ENCODE measurements around the gene MTCL1. TPM values are rescaled to one million over a fixed set of nuclear protein-coding genes. Genes with fewer than 3 reads are reported as not detected.

MTCL1 gene
- total RNA-seq, 3 donors from 2014 or later (not counting 1 experiment from before 2014, with no cell fraction given): 0.38 to 1.5 (median 0.43) TPM

- Histone ChIP-seq H3K4me1 (ENCODE audit: control insufficient read depth, insufficient read depth, low read length) (no peaks in the 10 kb centered on the region), H3K27ac (ENCODE audit: low read length) (no peak overlapping the region), H3K4me3 (ENCODE audit: low read length) (no peak overlapping the region), H3K36me3 (ENCODE audit: control insufficient read depth, insufficient read depth, low read length) (no peaks in the 10 kb centered on the region), H3K27me3 (ENCODE audit: control insufficient read depth, insufficient read depth, low read length) (no peaks in the 10 kb centered on the region), H3K9me3 (ENCODE audit: control insufficient read depth, insufficient read depth, low read length) (no peaks in the 10 kb centered on the region)
- Mint-ChIP-seq H3K36me3 (no peaks in the 10 kb centered on the region), H3K4me3 (no peak overlapping the region), H3K27me3 (ENCODE audit: low read depth in 2 of 2) (no peaks in the 10 kb centered on the region), H3K9me3 (no peaks in the 10 kb centered on the region), H3K27ac (no peak overlapping the region), H3K4me1 (no peaks in the 10 kb centered on the region)
- no peak for DNase-seq
- WGBS (ENCODE audit: insufficient coverage): 93% methylated on average over 6 of the region's 6 CpGs
- intact Hi-C loops (cut with micrococcal nuclease): no loop called here
- ATAC-seq: no peak
- no peak for TF ChIP-seq CTCF (IDR thresholded peaks at IDR 0.05)
Measured at GRCh38 chr18:8787794-8788193, 82.4 kb downstream of the MTCL1 start.

- no peak for ATAC-seq
Measured at GRCh38 chr18:8788503-8789429, 83.4 kb downstream of the MTCL1 start.

DNA sequence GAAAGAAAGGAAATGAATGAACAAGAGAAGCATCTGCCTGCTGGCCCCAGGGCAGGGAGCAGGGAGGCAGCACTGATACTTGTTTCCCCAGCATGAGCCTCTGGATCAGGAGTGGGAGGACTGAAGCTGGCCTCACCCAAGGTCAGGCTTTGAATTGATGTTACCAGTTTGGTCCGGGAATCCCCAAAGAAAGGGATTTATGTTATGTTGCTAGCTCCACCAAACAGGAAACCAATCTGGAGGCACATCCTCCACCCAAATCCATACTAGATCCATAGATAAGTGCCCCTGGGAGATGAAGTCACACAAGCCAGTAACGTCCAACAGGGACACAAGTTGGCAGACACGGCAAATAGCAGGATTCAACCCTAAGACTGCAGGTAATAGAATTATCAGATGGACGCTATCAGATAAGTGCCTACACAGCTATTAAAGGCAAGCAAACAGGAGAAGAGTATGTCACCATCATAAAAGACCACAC is 85.9 kb downstream of the MTCL1 start:
- Mint-ChIP-seq H3K9me3 (no peaks in the 10 kb centered on the region), H3K36me3 (no peaks in the 10 kb centered on the region), H3K27ac (no peak overlapping the region), H3K4me1 (no peaks in the 10 kb centered on the region), H3K27me3 (ENCODE audit: low read depth in 2 of 2) (peaks cover 0 to 25% of the 10 kb centered on the region in 2 donors), H3K4me3 (no peak overlapping the region)
- Histone ChIP-seq H3K27ac (ENCODE audit: low read length) (no peak overlapping the region), H3K36me3 (ENCODE audit: control insufficient read depth, insufficient read depth, low read length) (no peaks in the 10 kb centered on the region), H3K4me3 (ENCODE audit: low read length) (no peak overlapping the region), H3K27me3 (ENCODE audit: control insufficient read depth, insufficient read depth, low read length) (no peaks in the 10 kb centered on the region), H3K4me1 (ENCODE audit: control insufficient read depth, insufficient read depth, low read length) (no peaks in the 10 kb centered on the region), H3K9me3 (ENCODE audit: control insufficient read depth, insufficient read depth, low read length) (no peaks in the 10 kb centered on the region)
- intact Hi-C loops (cut with micrococcal nuclease): no loop called here
- no peak for ATAC-seq
- DNase-seq: no peak
- TF ChIP-seq CTCF (IDR thresholded peaks at IDR 0.05): no peak
- WGBS (ENCODE audit: insufficient coverage): 86% methylated on average over 4 of the region's 4 CpGs

More at GRCh38 chr18:8788503-8789429, 83.4 kb downstream of the MTCL1 start:
- TF ChIP-seq CTCF (IDR thresholded peaks at IDR 0.05): no peak
- H3K36me3 ChIP-seq (ENCODE audit: control insufficient read depth, insufficient read depth, low read length): no peaks in the 10 kb centered on the region
- no peaks in the 10 kb centered on the region for H3K9me3 Mint-ChIP-seq
- no peaks in the 10 kb centered on the region for H3K4me1 ChIP-seq (ENCODE audit: control insufficient read depth, insufficient read depth, low read length)
- 86% methylated on average over 13 of the region's 13 CpGs for WGBS (ENCODE audit: insufficient coverage)
- H3K4me1 Mint-ChIP-seq: no peaks in the 10 kb centered on the region
- H3K27ac Mint-ChIP-seq: no peak overlapping the region
- no peak overlapping the region for H3K27ac ChIP-seq (ENCODE audit: low read length)
- H3K27me3 Mint-ChIP-seq (ENCODE audit: low read depth in 2 of 2): peaks cover 0 to under 1% of the 10 kb centered on the region in 2 donors
- H3K27me3 ChIP-seq (ENCODE audit: control insufficient read depth, insufficient read depth, low read length): no peaks in the 10 kb centered on the region
- no peaks in the 10 kb centered on the region for H3K36me3 Mint-ChIP-seq
- H3K4me3 Mint-ChIP-seq: no peak overlapping the region
- H3K9me3 ChIP-seq (ENCODE audit: control insufficient read depth, insufficient read depth, low read length): no peaks in the 10 kb centered on the region
- intact Hi-C loops (cut with micrococcal nuclease): no loop called here
- no peak for DNase-seq
- H3K4me3 ChIP-seq (ENCODE audit: low read length): no peak overlapping the region

Data from natural killer cell (primary cell).